Measurements from ENCODE around the gene JAG1. TPM values are rescaled to one million over a fixed set of nuclear protein-coding genes. Genes with fewer than 3 reads are reported as not detected.
"Not testable (repeated sequence)": the region's sequence is repeated elsewhere in the genome, so short reads cannot be mapped to it uniquely, and the experiment has no call there.

Gene JAG1
- total RNA-seq, 2 donors from 2014 or later: 0.98 TPM; not detected in 1

DNA sequence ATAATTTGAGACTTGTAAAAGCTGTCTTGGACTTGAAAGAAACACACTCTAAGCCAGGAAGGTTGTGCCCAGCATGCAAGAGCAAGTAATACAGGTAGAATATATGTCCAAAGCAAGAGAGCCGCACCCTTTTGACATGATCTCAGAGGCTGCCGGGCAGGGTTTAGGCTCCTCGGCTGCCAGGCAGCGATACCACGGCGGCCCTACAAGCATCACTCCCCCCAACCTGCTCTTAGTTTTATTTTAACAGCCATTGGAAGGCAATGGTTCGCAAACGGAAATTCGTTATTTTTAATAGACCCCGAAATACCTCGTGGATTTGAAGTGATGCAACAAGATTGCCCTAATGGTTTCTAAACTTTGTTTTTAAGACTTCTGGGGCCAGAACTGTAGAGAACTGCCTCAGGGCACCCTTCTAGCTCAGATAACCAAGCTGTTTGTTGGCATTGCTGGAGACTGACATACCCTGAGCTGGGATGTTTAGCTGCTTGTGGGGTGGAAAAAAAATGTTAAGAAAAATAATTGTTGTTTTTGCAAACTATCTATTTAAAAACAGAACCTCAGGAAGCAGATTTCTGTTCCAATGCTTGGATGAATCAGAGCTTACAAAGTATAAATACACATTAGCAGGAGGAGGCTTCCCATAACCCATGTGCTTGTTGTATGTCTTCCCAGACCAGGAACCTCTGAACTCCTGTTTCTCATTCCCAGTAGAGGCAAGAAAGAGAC is 39.0 kb downstream of the JAG1 start:
- ATAC-seq (replicated peaks): no peak
- Mint-ChIP-seq H3K36me3 (ENCODE audit: low read depth) (no peaks in the 10 kb centered on the region), H3K9me3 (no peaks in the 10 kb centered on the region), H3K4me3 (no peak overlapping the region), H3K27ac (no peak overlapping the region), H3K27me3 (no peaks in the 10 kb centered on the region), H3K4me1 (no peaks in the 10 kb centered on the region)

DNA sequence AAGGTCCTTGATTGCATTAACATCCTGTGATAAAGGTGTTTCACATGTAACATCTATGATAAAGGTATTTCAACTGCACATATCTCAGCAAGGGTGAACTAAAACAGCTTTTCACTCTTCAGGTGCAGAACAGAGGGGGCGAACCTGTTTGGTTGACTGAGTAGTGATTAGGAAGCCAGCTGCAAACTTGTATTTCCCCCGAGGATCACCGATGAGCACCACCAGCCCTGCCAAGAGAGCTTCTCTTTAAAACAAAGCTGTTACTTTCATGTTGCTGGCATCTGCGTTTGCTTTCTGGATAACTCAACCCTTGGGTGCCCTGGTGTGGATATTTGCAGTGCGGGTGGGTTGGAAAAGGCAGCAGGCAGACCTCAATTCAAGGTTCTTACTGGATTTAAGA is 39.6 kb downstream of the JAG1 start:
- H3K36me3 Mint-ChIP-seq (ENCODE audit: low read depth): no peaks in the 10 kb centered on the region
- H3K27me3 Mint-ChIP-seq: no peaks in the 10 kb centered on the region
- no peak for ATAC-seq (replicated peaks)
- no peaks in the 10 kb centered on the region for H3K9me3 Mint-ChIP-seq
- no peak overlapping the region for H3K4me3 Mint-ChIP-seq
- no peak overlapping the region for H3K27ac Mint-ChIP-seq
- H3K4me1 Mint-ChIP-seq: no peaks in the 10 kb centered on the region

DNA sequence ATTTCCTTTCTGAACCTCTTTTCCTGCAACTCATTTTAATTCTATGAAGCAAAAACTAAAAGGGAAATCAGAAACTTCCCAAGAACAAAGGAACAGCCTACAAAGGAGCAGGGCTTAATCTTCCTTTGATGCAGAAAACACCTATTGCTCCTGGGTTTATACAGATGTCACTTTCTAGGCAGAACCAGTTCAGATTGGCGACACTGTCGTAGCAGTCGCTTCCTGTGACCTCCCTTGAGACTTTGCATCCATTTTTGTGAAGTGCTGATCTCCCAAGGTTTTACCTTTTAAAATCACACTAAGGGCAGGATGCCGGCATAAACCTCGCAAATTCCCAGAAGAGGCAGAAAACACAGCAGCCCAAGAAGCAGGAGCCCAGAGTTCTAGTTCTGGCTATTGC is 40.1 kb downstream of the JAG1 start:
- ATAC-seq (replicated peaks): no peak
- H3K9me3 Mint-ChIP-seq: no peaks in the 10 kb centered on the region
- H3K27ac Mint-ChIP-seq: no peak overlapping the region
- H3K4me3 Mint-ChIP-seq: no peak overlapping the region
- H3K36me3 Mint-ChIP-seq (ENCODE audit: low read depth): no peaks in the 10 kb centered on the region
- H3K27me3 Mint-ChIP-seq: no peaks in the 10 kb centered on the region
- H3K4me1 Mint-ChIP-seq: no peaks in the 10 kb centered on the region

DNA sequence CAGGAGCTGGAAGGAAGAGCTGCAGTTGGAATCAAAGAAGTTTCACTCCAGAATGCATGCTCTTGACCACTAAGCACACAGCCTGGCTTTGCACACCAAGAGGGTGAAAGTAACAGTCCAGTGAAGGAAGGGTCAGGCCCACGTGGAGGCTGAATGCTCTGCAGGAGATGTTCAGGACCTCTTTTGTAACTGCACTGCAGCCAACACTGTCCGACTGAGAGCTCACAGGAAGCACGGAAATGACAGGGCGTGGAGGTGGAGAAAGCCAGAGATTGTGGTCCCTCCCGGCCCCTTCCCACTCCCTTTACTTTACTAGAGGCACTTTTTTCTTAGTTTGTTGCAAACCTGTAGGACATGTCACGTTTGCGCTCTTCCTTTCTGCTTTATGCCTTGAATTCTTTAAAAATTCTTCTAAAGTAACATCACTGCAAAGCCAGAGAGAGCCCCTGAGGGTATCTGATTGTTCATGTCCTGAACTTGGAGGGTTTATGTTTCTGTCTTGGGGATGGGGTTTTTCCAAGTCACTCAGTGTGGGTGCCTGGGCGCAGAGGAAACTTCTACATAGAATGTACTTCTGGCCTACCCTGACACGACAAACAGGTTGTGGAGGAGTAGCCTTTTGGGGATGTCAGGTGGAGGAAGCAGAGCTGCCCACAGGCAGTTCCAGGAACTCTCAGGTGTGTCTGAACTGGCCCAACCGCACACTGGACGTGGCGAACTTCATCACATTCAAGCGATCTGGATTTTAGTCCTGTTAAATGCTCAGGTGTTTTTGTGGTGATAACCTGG is 40.9 kb downstream of the JAG1 start:
- ATAC-seq (replicated peaks): no peak
- no peaks in the 10 kb centered on the region for H3K27me3 Mint-ChIP-seq
- H3K9me3 Mint-ChIP-seq: no peaks in the 10 kb centered on the region
- H3K36me3 Mint-ChIP-seq (ENCODE audit: low read depth): no peaks in the 10 kb centered on the region
- no peaks in the 10 kb centered on the region for H3K4me1 Mint-ChIP-seq
- H3K27ac Mint-ChIP-seq: peak overlapping the region; percentile 36
- no peak overlapping the region for H3K4me3 Mint-ChIP-seq

DNA sequence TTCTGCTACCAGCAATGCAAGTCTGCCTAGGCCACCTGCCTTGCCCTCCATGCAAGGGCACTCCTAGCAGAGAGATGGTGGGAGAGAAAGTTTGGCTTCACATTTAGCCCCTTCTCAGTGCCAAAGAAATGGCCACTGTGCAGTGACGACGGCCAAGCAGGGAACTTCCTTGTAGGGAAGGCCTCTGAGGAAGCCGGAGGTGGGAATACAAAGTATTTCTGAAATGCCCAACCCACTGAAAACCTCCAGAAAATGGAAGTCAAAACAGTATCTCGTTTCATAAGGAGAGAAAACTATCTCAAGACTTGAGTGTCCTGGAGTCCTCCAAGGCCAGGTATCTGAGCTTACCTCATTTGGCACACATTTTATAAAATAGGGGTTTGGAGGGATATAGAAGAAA is 42.7 kb downstream of the JAG1 start:
- Mint-ChIP-seq H3K4me1 (no peaks in the 10 kb centered on the region), H3K9me3 (no peaks in the 10 kb centered on the region), H3K36me3 (ENCODE audit: low read depth) (no peaks in the 10 kb centered on the region), H3K4me3 (no peak overlapping the region), H3K27me3 (no peaks in the 10 kb centered on the region), H3K27ac (no peak overlapping the region)
- ATAC-seq (replicated peaks): no peak

DNA sequence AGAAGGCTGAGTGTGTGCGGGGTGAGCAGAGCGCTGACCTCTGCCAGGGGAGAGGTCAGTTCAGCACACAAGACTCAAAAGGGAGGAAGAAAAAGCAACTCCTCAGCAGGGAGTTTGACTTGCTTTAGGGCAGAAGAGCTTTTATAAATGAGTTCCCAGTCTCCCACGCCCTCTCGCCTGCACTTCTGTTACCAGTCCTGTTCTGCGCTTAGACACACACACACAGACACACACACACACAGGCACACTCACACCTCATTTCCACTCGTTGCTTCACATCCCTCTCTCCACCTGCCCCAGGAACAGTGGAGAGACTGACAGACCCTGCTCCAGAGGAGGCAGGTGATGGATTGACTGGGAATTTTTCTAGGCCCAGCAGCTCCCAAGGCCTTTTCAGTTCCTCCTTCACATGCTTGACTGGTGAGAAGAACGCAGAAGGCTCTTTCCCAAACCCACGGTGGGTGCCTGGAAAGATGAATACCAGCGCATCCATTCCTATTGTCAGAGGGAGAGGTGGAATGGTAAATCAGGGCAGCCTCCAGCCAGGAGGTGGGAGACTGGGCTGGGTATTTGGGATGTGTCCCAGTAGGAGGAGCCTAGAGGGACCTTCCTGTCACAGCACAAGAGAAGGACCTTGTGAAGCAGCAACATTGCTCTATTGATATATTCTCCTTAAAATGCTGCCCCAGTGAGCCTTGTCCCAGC is 43.7 kb downstream of the JAG1 start:
- no peaks in the 10 kb centered on the region for H3K27me3 Mint-ChIP-seq
- H3K9me3 Mint-ChIP-seq: no peaks in the 10 kb centered on the region
- H3K36me3 Mint-ChIP-seq (ENCODE audit: low read depth): no peaks in the 10 kb centered on the region
- H3K4me3 Mint-ChIP-seq: no peak overlapping the region
- H3K4me1 Mint-ChIP-seq: no peaks in the 10 kb centered on the region
- H3K27ac Mint-ChIP-seq: no peak overlapping the region
- ATAC-seq (replicated peaks): no peak

DNA sequence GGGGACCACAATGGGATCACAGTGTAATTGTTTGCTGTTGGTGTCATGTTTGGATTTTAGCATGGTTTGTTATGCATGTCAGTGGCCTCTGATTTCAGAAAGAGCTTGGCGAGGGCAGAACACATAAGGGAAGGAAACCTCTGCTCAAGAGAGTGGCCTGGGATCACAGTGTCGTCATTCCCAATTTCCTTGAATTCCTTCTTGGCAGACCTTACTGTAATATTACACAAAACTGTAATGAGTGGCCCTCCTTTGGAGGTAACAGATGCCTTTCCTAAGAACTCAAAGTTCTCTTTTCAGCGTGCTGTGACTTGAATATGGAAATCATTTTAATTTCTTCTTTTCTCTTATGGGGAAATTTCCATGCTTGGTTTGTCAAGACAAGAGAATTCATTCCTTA is 46.9 kb downstream of the JAG1 start:
- no peak overlapping the region for H3K4me3 Mint-ChIP-seq
- ATAC-seq (replicated peaks): no peak
- no peak overlapping the region for H3K27ac Mint-ChIP-seq
- no peaks in the 10 kb centered on the region for H3K27me3 Mint-ChIP-seq
- no peaks in the 10 kb centered on the region for H3K4me1 Mint-ChIP-seq
- no peaks in the 10 kb centered on the region for H3K9me3 Mint-ChIP-seq
- H3K36me3 Mint-ChIP-seq (ENCODE audit: low read depth): peaks cover 13% of the 10 kb centered on the region

DNA sequence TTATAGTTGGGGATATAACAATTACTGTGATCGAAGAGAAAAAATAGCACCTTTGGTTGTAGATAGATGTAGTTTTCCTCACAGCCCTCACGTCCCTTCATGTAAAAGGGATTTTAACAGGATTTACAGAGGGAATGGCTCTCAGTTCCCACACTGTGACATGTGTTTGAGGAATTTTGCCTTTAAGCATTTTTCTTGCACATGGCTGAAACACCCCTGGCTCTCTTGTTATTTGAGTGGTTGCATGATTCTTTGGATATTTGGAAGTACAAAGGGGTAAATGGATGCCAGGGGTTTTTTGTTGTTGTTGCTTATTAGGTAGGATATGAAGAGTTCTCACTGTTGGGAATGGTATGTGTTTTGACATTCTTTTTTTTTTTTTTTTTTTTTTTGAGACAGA is 48.2 kb downstream of the JAG1 start:
- no peaks in the 10 kb centered on the region for H3K4me1 Mint-ChIP-seq
- no peak overlapping the region for H3K4me3 Mint-ChIP-seq
- H3K9me3 Mint-ChIP-seq: no peaks in the 10 kb centered on the region
- H3K36me3 Mint-ChIP-seq (ENCODE audit: low read depth): peaks cover 20% of the 10 kb centered on the region
- H3K27ac Mint-ChIP-seq: no peak overlapping the region
- ATAC-seq (replicated peaks): no peak
- H3K27me3 Mint-ChIP-seq: no peaks in the 10 kb centered on the region

DNA sequence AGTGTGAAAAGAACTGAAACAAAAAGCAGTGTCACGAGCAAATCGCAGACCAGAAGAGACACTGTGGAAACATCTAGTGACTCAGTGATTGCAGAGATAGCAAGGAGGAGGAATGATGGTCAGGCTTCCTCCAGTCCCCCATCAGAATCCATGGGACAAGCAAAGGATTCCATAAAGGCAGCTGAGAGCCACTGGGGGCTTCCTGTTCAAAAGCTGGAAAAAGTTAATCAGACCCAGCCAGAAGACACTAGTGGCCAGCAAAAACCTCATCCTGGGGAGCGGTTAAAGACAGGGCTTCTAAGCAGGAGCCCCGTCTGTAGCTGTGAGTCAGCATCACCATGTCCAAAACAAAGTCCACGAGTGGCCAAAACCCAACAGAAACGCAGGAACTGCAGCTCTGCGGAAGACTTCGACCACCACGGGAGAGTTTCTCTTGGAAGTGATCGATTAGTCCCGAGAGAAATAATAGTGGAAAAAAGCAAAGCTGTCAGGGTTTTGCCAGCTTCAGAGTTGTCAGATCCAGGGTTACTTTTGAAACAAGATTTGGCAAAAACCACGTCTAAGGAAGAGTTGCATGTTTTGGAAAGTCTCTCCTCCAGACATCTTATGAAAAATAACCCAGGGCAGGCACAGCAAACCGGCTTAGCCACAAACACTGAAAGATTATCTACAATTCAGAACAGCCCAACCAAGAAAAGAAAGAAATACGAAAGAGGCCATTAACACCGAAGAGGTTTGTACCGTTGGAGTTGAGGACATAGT is 51.0 kb downstream of the JAG1 start:
- Mint-ChIP-seq H3K4me3 (no peak overlapping the region), H3K9me3 (no peaks in the 10 kb centered on the region), H3K36me3 (ENCODE audit: low read depth) (peaks cover 20% of the 10 kb centered on the region), H3K27me3 (no peaks in the 10 kb centered on the region), H3K4me1 (no peaks in the 10 kb centered on the region), H3K27ac (no peak overlapping the region)
- ATAC-seq (replicated peaks): no peak

DNA sequence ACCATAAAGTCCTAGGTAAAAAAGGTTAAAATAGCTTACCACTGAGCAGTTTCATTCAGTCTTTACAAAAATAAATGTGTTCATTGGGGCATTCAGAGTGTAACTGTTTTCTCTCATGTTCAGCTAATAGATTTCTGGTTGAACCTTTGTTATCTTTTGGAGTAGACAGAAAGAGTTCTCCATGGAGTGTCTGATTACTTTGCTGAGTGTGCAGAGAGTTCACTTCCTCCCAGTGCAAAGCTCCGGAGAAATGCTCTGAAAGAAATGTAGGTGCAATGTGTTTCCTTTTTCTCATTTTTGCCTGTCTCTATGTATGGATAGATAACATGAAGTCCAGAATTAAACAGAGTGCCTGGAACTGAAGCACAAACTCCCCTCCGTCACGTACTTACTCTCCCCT is 52.6 kb downstream of the JAG1 start:
- Mint-ChIP-seq H3K27me3 (no peaks in the 10 kb centered on the region), H3K9me3 (no peaks in the 10 kb centered on the region), H3K36me3 (ENCODE audit: low read depth) (peaks cover 20% of the 10 kb centered on the region), H3K27ac (no peak overlapping the region), H3K4me3 (no peak overlapping the region), H3K4me1 (no peaks in the 10 kb centered on the region)
- ATAC-seq (replicated peaks): no peak

DNA sequence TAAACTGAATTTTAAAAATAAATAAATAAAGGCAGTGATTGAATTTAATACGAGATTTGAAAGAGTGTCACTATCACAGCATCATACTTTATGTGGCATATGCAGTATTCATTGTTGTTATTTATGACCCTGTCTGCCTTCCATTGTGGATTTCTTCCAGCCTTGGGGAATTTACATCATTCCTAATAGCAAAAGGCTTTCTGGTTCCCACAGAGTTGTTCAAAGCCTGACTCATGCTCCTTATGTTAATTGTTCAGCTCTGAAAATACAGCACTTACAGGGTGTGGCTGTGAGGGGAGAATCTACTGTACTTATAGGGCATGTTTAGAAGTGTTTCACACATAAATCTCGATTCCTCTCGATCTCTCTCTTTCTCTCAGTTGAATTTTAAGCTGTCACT is 54.4 kb downstream of the JAG1 start:
- no peak overlapping the region for H3K27ac Mint-ChIP-seq
- ATAC-seq (replicated peaks): no peak
- no peak overlapping the region for H3K4me3 Mint-ChIP-seq
- no peaks in the 10 kb centered on the region for H3K4me1 Mint-ChIP-seq
- no peaks in the 10 kb centered on the region for H3K9me3 Mint-ChIP-seq
- peaks cover 26% of the 10 kb centered on the region for H3K36me3 Mint-ChIP-seq (ENCODE audit: low read depth)
- H3K27me3 Mint-ChIP-seq: no peaks in the 10 kb centered on the region

DNA sequence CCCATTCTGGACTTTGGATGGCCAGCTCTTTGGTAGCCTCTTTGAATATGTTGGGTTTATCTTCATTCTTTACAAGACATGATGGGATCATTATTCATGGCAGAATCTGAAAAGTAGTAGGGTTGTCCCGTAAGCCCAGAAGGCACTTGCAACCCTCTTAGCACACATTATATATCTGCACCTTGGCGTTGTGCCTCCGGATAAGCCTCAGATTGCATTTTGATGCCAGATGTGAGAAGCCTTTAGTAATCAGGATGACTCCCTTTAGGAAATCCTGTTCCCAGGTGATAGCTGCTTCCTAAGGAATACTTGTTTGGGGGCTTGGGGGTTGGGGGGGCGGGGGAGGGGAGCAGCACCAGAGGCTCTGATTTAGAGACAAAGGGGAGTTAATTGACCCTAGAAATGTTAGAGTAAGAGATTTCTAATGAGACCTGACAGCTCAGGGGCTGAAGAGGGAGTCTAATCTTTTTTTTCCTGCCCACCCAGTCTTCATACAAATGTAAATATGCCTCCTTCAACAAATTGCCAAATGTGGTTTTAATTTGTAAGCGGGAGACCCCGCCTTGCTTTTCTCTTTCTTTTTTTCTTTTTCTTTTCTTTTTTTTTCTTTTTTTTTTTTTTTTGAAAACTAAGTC is 55.1 kb downstream of the JAG1 start:
- Mint-ChIP-seq H3K27me3 (no peaks in the 10 kb centered on the region), H3K27ac (no peak overlapping the region), H3K9me3 (no peaks in the 10 kb centered on the region), H3K4me3 (no peak overlapping the region), H3K36me3 (ENCODE audit: low read depth) (peaks cover 29% of the 10 kb centered on the region), H3K4me1 (no peaks in the 10 kb centered on the region)
- no peak for ATAC-seq (replicated peaks)

DNA sequence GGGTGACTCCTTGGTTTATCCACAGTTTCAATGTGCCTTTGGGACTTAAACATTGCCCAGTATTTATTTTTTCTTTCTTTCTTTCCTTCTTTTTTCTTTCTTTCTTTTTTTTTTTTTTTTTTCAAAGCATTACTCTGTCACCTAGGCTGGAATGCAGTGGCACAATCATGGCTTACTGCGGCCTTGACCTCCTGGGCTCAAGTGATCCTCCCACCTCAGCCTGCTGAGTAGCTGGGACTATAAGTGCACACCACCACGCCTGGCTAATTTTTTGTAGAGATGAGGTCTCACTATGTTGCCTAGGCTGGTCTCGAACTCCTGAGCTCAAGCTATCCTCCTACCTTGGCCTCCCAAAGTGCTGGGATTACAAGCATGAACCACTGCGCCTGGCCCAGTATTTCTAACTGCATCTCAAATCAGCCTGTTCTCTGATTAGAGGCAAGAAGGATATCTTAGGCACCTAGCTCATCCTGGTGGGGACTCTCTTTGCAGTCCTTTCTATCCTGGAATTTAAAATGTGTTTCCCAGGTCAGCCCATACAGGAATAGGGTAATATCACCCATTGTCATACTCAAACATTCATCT is 56.2 kb downstream of the JAG1 start:
- not testable (repeated sequence) for H3K9me3 Mint-ChIP-seq; H3K4me3 Mint-ChIP-seq; H3K27ac Mint-ChIP-seq; H3K27me3 Mint-ChIP-seq; H3K4me1 Mint-ChIP-seq; ATAC-seq (replicated peaks)
- peaks cover 30% of the 10 kb centered on the region for H3K36me3 Mint-ChIP-seq (ENCODE audit: low read depth)

DNA sequence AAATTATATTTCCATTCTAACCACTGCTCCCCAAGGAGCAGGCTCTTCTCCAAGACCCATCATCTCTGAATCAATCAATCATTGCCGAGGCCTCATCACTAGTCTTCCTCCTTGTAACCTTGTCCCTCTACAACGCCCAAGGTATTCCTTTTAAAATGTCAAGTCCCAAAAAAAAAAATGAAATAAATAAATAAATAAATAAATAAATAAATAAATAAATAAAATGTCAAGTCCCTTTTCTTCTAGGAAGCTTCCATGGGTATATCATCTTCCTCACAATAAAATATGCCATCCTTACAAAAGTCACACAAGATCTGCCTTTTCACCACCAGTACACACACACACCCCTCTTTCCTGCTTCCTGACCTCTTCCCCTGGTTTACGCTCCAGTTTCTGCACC is 57.6 kb downstream of the JAG1 start:
- peaks cover 15% of the 10 kb centered on the region for H3K36me3 Mint-ChIP-seq (ENCODE audit: low read depth)
- no peaks in the 10 kb centered on the region for H3K27me3 Mint-ChIP-seq
- H3K9me3 Mint-ChIP-seq: no peaks in the 10 kb centered on the region
- no peaks in the 10 kb centered on the region for H3K4me1 Mint-ChIP-seq
- H3K27ac Mint-ChIP-seq: no peak overlapping the region
- no peak for ATAC-seq (replicated peaks)
- no peak overlapping the region for H3K4me3 Mint-ChIP-seq

All from activated T-helper 17 cell treated with anti-CD3 and anti-CD28 coated beads, Interleukin-2, amount 50 U/mL, for 72 hours (primary cell).